HL-60 (cell line): ENCODE measurements around the gene GRID2.
"Not testable (repeated sequence)": the region's sequence is repeated elsewhere in the genome, so short reads cannot be mapped to it uniquely, and the experiment has no call there.

ENCODE experiments used
- DNase-seq, 2 experiments: peaks; one replicate each; pipeline ENCODE4 v3.0.0-alpha.2; 2010 to 2020; ENCODE audit warnings: low read depth in 1 of 2, low spot score in 1 of 2
- H3K27ac ChIP-seq: fragments of 250-450 bp; sonication (Bioruptor Pico); replicated peaks from 2 replicates; pipeline ENCODE4 v1.5.1; 2020; ENCODE audit warnings: mild to moderate bottlenecking, moderate library complexity
- H3K27me3 ChIP-seq: fragments of 250-450 bp; sonication (Bioruptor Pico); 2 replicates; pipeline ENCODE4 v1.5.1; 2021; ENCODE audit warnings: mild to moderate bottlenecking, moderate library complexity; ENCODE audit not compliant: insufficient read depth, poor library complexity, severe bottlenecking
- H3K4me3 ChIP-seq: replicated peaks from 2 replicates; pipeline ENCODE4 v1.5.1; 2011; ENCODE audit warnings: mild to moderate bottlenecking, control low read depth, low read length; ENCODE audit not compliant: insufficient read depth
- GABPA ChIP-seq: IDR thresholded peaks from 2 replicates; pipeline ENCODE4 v1.6.1; 2012; ENCODE audit warnings: low read depth
- POLR2AphosphoS5 ChIP-seq: IDR thresholded peaks from 2 replicates; pipeline ENCODE4 v1.6.1; 2012; ENCODE audit warnings: low read depth
- REST ChIP-seq: IDR thresholded peaks from 2 replicates; pipeline ENCODE4 v1.6.1; 2012; ENCODE audit warnings: low read depth; ENCODE audit not compliant: insufficient replicate concordance
- SPI1 ChIP-seq: IDR thresholded peaks from 2 replicates; pipeline ENCODE4 v1.6.1; 2012; ENCODE audit warnings: low read depth, mild to moderate bottlenecking, borderline replicate concordance
- TF ChIP-seq, protein P1 (sequence below): IDR thresholded peaks from one replicate; pipeline ENCODE4 v1.5.1; 2011; ENCODE audit warnings: low read length, control low read depth, inconsistent platforms; ENCODE audit not compliant: insufficient read depth

Gene GRID2

DNA sequence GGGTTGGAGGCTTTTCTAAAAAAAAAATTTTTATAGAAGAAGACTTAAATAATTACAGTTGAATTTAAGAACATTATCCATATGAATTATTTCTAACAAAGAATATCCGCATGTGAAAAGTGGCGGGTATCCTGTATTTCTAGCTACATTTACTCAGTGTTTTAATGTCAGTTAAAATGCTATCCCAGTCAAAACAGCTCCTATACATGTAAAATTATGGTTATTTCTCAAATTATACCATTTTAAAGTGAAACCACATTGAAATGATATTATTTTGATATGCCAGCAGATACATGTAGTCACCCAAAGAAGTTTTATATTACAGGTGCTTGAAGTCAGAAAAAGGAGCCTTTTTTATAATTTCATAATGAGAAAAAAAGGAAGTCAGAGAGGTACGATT lies 1356.3 kb downstream of the GRID2 start:
- Histone ChIP-seq H3K4me3 (no peak overlapping the region), H3K27ac (no peak overlapping the region), H3K27me3 (no peaks in the 10 kb centered on the region)
- no peak for DNase-seq
- TF ChIP-seq SPI1 = no peak
- TF ChIP-seq REST = no peak
- TF ChIP-seq, protein P1, sequence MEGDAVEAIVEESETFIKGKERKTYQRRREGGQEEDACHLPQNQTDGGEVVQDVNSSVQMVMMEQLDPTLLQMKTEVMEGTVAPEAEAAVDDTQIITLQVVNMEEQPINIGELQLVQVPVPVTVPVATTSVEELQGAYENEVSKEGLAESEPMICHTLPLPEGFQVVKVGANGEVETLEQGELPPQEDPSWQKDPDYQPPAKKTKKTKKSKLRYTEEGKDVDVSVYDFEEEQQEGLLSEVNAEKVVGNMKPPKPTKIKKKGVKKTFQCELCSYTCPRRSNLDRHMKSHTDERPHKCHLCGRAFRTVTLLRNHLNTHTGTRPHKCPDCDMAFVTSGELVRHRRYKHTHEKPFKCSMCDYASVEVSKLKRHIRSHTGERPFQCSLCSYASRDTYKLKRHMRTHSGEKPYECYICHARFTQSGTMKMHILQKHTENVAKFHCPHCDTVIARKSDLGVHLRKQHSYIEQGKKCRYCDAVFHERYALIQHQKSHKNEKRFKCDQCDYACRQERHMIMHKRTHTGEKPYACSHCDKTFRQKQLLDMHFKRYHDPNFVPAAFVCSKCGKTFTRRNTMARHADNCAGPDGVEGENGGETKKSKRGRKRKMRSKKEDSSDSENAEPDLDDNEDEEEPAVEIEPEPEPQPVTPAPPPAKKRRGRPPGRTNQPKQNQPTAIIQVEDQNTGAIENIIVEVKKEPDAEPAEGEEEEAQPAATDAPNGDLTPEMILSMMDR = no peak
- TF ChIP-seq GABPA = no peak

GRCh38 chr4:93670434-93670833 lies 1366.7 kb downstream of the GRID2 start:
- no peak for DNase-seq
- Histone ChIP-seq H3K27ac (no peak overlapping the region), H3K4me3 (no peak overlapping the region), H3K27me3 (no peaks in the 10 kb centered on the region)
- TF ChIP-seq, protein P1 = no peak
- TF ChIP-seq POLR2AphosphoS5 = no peak

- TF ChIP-seq GABPA = no peak
- no peak for TF ChIP-seq SPI1
- no peak for TF ChIP-seq POLR2AphosphoS5
- TF ChIP-seq, protein P1 = no peak
- TF ChIP-seq REST = no peak
- H3K27me3 ChIP-seq = no peaks in the 10 kb centered on the region
- no peak overlapping the region for H3K27ac ChIP-seq
- DNase-seq = no peak
- no peak overlapping the region for H3K4me3 ChIP-seq
Measured at GRCh38 chr4:93671093-93671492, 1367.3 kb downstream of the GRID2 start.

DNA sequence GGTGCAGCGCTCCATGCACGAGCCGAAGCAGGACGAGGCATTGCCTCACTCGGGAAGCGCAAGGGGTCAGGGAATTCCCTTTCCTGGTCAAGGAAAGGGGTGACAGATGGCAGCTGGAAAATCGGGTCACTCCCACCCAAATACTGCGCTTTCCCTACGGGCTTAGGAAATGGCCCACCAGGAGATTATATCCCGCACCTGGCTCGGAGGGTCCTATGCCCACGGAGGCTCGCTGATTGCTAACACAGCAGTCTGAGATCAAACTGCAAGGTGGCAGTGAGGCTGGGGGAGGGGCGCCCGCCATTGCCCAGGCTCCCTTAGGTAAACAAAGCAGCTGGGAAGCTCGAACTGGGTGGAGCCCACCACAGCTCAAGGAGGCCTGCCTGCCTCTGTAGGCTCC lies 1373.2 kb downstream of the GRID2 start:
- H3K4me3 ChIP-seq, H3K27me3 ChIP-seq, H3K27ac ChIP-seq, DNase-seq: not testable (repeated sequence)

- Histone ChIP-seq H3K4me3 (no peak overlapping the region), H3K27me3 (no peaks in the 10 kb centered on the region), H3K27ac (no peak overlapping the region)
- no peak for DNase-seq
- no peak for TF ChIP-seq SPI1
- no peak for TF ChIP-seq POLR2AphosphoS5
- no peak for TF ChIP-seq GABPA
- no peak for TF ChIP-seq REST
- TF ChIP-seq, protein P1 = no peak
Measured at GRCh38 chr4:93684571-93684970, 1380.8 kb downstream of the GRID2 start.
